ENCODE data around the gene ADAMTS15.

DNA sequence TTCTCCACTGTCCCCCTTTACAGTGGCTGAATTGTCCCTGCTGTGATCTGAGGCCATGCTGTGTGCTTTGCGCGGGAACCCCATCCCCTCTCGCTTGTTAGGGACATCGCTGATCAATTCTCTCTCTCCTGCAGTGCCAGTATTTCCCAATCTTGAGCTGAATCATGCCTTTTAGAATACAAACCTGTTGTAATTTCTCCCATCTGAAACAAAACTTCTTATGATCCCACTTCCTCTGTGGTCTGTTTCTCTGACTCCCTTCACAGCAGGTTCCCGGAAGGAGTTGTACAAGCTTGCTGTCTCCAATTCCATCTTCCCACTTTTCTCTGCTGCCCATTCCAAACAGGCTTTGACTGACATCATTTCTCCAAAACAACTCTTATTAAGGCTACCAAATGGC is 16.8 kb downstream of the ADAMTS15 start:
- TF ChIP-seq, protein P1, sequence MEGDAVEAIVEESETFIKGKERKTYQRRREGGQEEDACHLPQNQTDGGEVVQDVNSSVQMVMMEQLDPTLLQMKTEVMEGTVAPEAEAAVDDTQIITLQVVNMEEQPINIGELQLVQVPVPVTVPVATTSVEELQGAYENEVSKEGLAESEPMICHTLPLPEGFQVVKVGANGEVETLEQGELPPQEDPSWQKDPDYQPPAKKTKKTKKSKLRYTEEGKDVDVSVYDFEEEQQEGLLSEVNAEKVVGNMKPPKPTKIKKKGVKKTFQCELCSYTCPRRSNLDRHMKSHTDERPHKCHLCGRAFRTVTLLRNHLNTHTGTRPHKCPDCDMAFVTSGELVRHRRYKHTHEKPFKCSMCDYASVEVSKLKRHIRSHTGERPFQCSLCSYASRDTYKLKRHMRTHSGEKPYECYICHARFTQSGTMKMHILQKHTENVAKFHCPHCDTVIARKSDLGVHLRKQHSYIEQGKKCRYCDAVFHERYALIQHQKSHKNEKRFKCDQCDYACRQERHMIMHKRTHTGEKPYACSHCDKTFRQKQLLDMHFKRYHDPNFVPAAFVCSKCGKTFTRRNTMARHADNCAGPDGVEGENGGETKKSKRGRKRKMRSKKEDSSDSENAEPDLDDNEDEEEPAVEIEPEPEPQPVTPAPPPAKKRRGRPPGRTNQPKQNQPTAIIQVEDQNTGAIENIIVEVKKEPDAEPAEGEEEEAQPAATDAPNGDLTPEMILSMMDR (tag by site-specific recombination; IDR thresholded peaks at IDR 0.05): no peak
- TF ChIP-seq ZNF776 (tag by site-specific recombination; IDR thresholded peaks at IDR 0.05; ENCODE audit: borderline replicate concordance) (no peak), ZNF114 (tag by site-specific recombination; IDR thresholded peaks at IDR 0.05) (no peak), ZNF510 (tag by site-specific recombination; IDR thresholded peaks at IDR 0.05; ENCODE audit: insufficient replicate concordance) (no peak), ZNF514 (tag by site-specific recombination; IDR thresholded peaks at IDR 0.05) (no peak), ZNF747 (tag by site-specific recombination; IDR thresholded peaks at IDR 0.05) (no peak), GFI1B (tag by site-specific recombination; IDR thresholded peaks at IDR 0.05) (no peak), ZNF76 (tag by site-specific recombination; IDR thresholded peaks at IDR 0.05; ENCODE audit: borderline replicate concordance, low read depth) (no peak), ZBTB1 (tag by site-specific recombination; IDR thresholded peaks at IDR 0.05) (no peak)
- TF ChIP-seq, protein P2, sequence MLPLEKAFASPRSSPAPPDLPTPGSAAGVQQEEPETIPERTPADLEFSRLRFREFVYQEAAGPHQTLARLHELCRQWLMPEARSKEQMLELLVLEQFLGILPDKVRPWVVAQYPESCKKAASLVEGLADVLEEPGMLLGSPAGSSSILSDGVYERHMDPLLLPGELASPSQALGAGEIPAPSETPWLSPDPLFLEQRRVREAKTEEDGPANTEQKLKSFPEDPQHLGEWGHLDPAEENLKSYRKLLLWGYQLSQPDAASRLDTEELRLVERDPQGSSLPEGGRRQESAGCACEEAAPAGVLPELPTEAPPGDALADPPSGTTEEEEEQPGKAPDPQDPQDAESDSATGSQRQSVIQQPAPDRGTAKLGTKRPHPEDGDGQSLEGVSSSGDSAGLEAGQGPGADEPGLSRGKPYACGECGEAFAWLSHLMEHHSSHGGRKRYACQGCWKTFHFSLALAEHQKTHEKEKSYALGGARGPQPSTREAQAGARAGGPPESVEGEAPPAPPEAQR (tag by site-specific recombination; IDR thresholded peaks at IDR 0.05): no peak
- TF ChIP-seq, protein P3, sequence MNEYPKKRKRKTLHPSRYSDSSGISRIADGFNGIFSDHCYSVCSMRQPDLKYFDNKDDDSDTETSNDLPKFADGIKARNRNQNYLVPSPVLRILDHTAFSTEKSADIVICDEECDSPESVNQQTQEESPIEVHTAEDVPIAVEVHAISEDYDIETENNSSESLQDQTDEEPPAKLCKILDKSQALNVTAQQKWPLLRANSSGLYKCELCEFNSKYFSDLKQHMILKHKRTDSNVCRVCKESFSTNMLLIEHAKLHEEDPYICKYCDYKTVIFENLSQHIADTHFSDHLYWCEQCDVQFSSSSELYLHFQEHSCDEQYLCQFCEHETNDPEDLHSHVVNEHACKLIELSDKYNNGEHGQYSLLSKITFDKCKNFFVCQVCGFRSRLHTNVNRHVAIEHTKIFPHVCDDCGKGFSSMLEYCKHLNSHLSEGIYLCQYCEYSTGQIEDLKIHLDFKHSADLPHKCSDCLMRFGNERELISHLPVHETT (tag by site-specific recombination; IDR thresholded peaks at IDR 0.05): no peak
- TF ChIP-seq, protein P4, sequence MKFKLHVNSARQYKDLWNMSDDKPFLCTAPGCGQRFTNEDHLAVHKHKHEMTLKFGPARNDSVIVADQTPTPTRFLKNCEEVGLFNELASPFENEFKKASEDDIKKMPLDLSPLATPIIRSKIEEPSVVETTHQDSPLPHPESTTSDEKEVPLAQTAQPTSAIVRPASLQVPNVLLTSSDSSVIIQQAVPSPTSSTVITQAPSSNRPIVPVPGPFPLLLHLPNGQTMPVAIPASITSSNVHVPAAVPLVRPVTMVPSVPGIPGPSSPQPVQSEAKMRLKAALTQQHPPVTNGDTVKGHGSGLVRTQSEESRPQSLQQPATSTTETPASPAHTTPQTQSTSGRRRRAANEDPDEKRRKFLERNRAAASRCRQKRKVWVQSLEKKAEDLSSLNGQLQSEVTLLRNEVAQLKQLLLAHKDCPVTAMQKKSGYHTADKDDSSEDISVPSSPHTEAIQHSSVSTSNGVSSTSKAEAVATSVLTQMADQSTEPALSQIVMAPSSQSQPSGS (tag by site-specific recombination; IDR thresholded peaks at IDR 0.05; ENCODE audit: low read depth): no peak

All from HEK293 (cell line).